Caco-2 (cell line): ENCODE results near the gene NBEAL2. TPM values are rescaled to one million over a fixed set of nuclear protein-coding genes. Genes with fewer than 3 reads are reported as not detected.

Experiments
- BruUV-seq: library from RNA; stranded (reverse); fragments of 400-500 nt; replicated peaks from 2 replicates; lab custom pipeline; 2021; lab: Mats Ljungman, UMichigan
- CTCF ChIA-PET: fragments of 300-600 bp; sonication (Branson Sonifier 250); formaldehyde crosslinking; loops from one replicate; lab custom pipeline; 2022; ENCODE audit warnings: antibody characterized with exemption; lab: Charles Lee
- POLR2A ChIA-PET: fragments of 300-600 bp; sonication (Branson Sonifier 250); formaldehyde crosslinking; loops from one replicate; lab custom pipeline; 2022; ENCODE audit warnings: antibody characterized with exemption; lab: Charles Lee
- DNase-seq, 2 experiments: peaks; one replicate each; pipeline versions ENCODE4 v3.0.0 to v3.0.0-alpha.2; 2020 to 2022
- H3K27me3 ChIP-seq: replicated peaks from 2 replicates; pipeline ENCODE4 v1.6.0; 2011; ENCODE audit warnings: low read length; ENCODE audit not compliant: control insufficient read depth, insufficient read depth
- H3K36me3 ChIP-seq: 2 replicates; pipeline ENCODE4 v1.5.1; 2011; ENCODE audit warnings: low read length; ENCODE audit not compliant: control insufficient read depth, insufficient read depth
- H3K4me1 ChIP-seq: fragments of 250-450 bp; sonication (Bioruptor Pico); 2 replicates; pipeline ENCODE4 v1.5.1; 2020; ENCODE audit warnings: mild to moderate bottlenecking
- H3K4me3 ChIP-seq: 2 replicates; pipeline ENCODE4 v1.5.1; 2011; ENCODE audit warnings: low read depth, mild to moderate bottlenecking, control low read depth, low read length
- H3K9me3 ChIP-seq: fragments of 250-450 bp; sonication (Bioruptor Pico); 2 replicates; pipeline ENCODE4 v1.5.1; 2020; ENCODE audit warnings: mild to moderate bottlenecking, moderate library complexity
- H3K27ac Mint-ChIP-seq: one replicate; pipeline ENCODE4 v1.8.0; 2022; ENCODE audit warnings: mixed read lengths; ENCODE audit not compliant: unreplicated experiment
- H3K27me3 Mint-ChIP-seq: one replicate; pipeline ENCODE4 v1.8.0; 2022; ENCODE audit warnings: mixed read lengths; ENCODE audit not compliant: insufficient read depth, unreplicated experiment
- H3K36me3 Mint-ChIP-seq: one replicate; pipeline ENCODE4 v1.8.0; 2022; ENCODE audit warnings: mild to moderate bottlenecking, mixed read lengths; ENCODE audit not compliant: insufficient read depth, unreplicated experiment
- H3K4me1 Mint-ChIP-seq: one replicate; pipeline ENCODE4 v1.8.0; 2022; ENCODE audit warnings: low read depth, mixed read lengths; ENCODE audit not compliant: unreplicated experiment
- H3K4me3 Mint-ChIP-seq: one replicate; pipeline ENCODE4 v1.8.0; 2022; ENCODE audit warnings: mild to moderate bottlenecking, moderate library complexity, mixed read lengths; ENCODE audit not compliant: unreplicated experiment
- H3K9me3 Mint-ChIP-seq: one replicate; pipeline ENCODE4 v1.8.0; 2022; ENCODE audit warnings: mixed read lengths; ENCODE audit not compliant: unreplicated experiment
- intact Hi-C: fragments of 100-400 bp; cut with micrococcal nuclease; formaldehyde crosslinking; loops from one replicate; pipeline ENCODE4 v1.10.0; 2022; ENCODE audit not compliant: unreplicated experiment
- total RNA-seq: library from RNA; stranded (reverse); gene quantifications from 2 replicates; pipeline ENCODE4 v1.2.3, GENCODE V29; 2022
- TF ChIP-seq, protein P1 (sequence below), 2 experiments: fragments of 200-600 bp in 1 of 2; IDR thresholded peaks; 1 replicate in 1 of 2; 2 replicates in 1 of 2; pipeline versions ENCODE4 v1.5.1 to v1.8.0; 2011 to 2022; ENCODE audit warnings: antibody characterized with exemption in 1 of 2, control low read depth in 1 of 2, inconsistent platforms in 1 of 2, low read depth in 1 of 2, low read length in 1 of 2, mild to moderate bottlenecking in 1 of 2, moderate library complexity in 1 of 2; ENCODE audit not compliant: insufficient read depth in 1 of 2, severe bottlenecking in 1 of 2, unreplicated experiment in 1 of 2

NBEAL2 gene
- total RNA-seq, 1 experiment from 2014 or later: 62.4 TPM

- no peaks in the 10 kb centered on the region for H3K27me3 Mint-ChIP-seq
- DNase-seq: no peak
- ChIA-PET POLR2A (no interaction called here), CTCF (no interaction called here)
- TF ChIP-seq, protein P1, sequence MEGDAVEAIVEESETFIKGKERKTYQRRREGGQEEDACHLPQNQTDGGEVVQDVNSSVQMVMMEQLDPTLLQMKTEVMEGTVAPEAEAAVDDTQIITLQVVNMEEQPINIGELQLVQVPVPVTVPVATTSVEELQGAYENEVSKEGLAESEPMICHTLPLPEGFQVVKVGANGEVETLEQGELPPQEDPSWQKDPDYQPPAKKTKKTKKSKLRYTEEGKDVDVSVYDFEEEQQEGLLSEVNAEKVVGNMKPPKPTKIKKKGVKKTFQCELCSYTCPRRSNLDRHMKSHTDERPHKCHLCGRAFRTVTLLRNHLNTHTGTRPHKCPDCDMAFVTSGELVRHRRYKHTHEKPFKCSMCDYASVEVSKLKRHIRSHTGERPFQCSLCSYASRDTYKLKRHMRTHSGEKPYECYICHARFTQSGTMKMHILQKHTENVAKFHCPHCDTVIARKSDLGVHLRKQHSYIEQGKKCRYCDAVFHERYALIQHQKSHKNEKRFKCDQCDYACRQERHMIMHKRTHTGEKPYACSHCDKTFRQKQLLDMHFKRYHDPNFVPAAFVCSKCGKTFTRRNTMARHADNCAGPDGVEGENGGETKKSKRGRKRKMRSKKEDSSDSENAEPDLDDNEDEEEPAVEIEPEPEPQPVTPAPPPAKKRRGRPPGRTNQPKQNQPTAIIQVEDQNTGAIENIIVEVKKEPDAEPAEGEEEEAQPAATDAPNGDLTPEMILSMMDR (IDR thresholded peaks at IDR 0.05; ENCODE audit: insufficient read depth in 1 of 2, low read depth in 1 of 2, low read length in 1 of 2, severe bottlenecking in 1 of 2, unreplicated experiment in 1 of 2): no peak
- H3K4me3 Mint-ChIP-seq: no peak overlapping the region
- no peak overlapping the region for H3K27ac Mint-ChIP-seq
- Histone ChIP-seq H3K4me1 (peaks cover 16% of the 10 kb centered on the region), H3K4me3 (no peak overlapping the region), H3K9me3 (no peaks in the 10 kb centered on the region), H3K36me3 (no peaks in the 10 kb centered on the region; the same call in none of the 2 replicates), H3K27me3 (no peaks in the 10 kb centered on the region)
- H3K4me1 Mint-ChIP-seq: peaks cover 14% of the 10 kb centered on the region
- intact Hi-C loops: no loop called here
- H3K36me3 Mint-ChIP-seq: peaks cover 6% of the 10 kb centered on the region
- BruUV-seq: no TSS peak
- H3K9me3 Mint-ChIP-seq: no peaks in the 10 kb centered on the region
Measured at GRCh38 chr3:46989146-46989810, 9.8 kb downstream of the NBEAL2 start.

GRCh38 chr3:46990573-46991374 lies 11.3 kb downstream of the NBEAL2 start:
- no peaks in the 10 kb centered on the region; the same call in 1 of the 2 replicates for H3K36me3 ChIP-seq
- no peaks in the 10 kb centered on the region for H3K9me3 ChIP-seq
- intact Hi-C loops: no loop called here
- no peak for DNase-seq
- H3K4me3 Mint-ChIP-seq: no peak overlapping the region
- H3K27me3 ChIP-seq: no peaks in the 10 kb centered on the region
- peaks cover 6% of the 10 kb centered on the region for H3K36me3 Mint-ChIP-seq
- H3K4me1 ChIP-seq: peaks cover 16% of the 10 kb centered on the region
- peaks cover 8% of the 10 kb centered on the region for H3K4me1 Mint-ChIP-seq
- ChIA-PET CTCF (no interaction called here), POLR2A (interaction anchor here (0.5 kb wide), 1 partner anchor 14 kb away, joined by 5 read pairs; no protein-coding TSS in a partner anchor)
- H3K27me3 Mint-ChIP-seq: no peaks in the 10 kb centered on the region
- BruUV-seq: no TSS peak
- TF ChIP-seq, protein P1 (IDR thresholded peaks at IDR 0.05; ENCODE audit: insufficient read depth in 1 of 2, low read depth in 1 of 2, low read length in 1 of 2, severe bottlenecking in 1 of 2, unreplicated experiment in 1 of 2): no peak
- H3K4me3 ChIP-seq: no peak overlapping the region
- H3K9me3 Mint-ChIP-seq: no peaks in the 10 kb centered on the region
- no peak overlapping the region for H3K27ac Mint-ChIP-seq

GRCh38 chr3:46991406-46992165 lies 12.1 kb downstream of the NBEAL2 start:
- peaks cover 10% of the 10 kb centered on the region for H3K4me1 ChIP-seq
- no peaks in the 10 kb centered on the region for H3K27me3 ChIP-seq
- no peak for DNase-seq
- Mint-ChIP-seq H3K9me3 (no peaks in the 10 kb centered on the region), H3K27ac (no peak overlapping the region), H3K4me3 (no peak overlapping the region), H3K27me3 (no peaks in the 10 kb centered on the region), H3K36me3 (peaks cover 11% of the 10 kb centered on the region), H3K4me1 (peaks cover under 1% of the 10 kb centered on the region)
- no TSS peak for BruUV-seq
- ChIA-PET POLR2A (no interaction called here), CTCF (no interaction called here)
- H3K36me3 ChIP-seq: no peaks in the 10 kb centered on the region; the same call in 1 of the 2 replicates
- TF ChIP-seq, protein P1 (IDR thresholded peaks at IDR 0.05; ENCODE audit: insufficient read depth in 1 of 2, low read depth in 1 of 2, low read length in 1 of 2, severe bottlenecking in 1 of 2, unreplicated experiment in 1 of 2): no peak
- H3K4me3 ChIP-seq: no peak overlapping the region
- no peaks in the 10 kb centered on the region for H3K9me3 ChIP-seq
- intact Hi-C loops: no loop called here
